ENCODE measurements around the gene CDKN2B-AS1.

The CDKN2B-AS1 gene

GRCh38 chr9:22073349-22073748, 78.8 kb downstream of the CDKN2B-AS1 start:
- in situ Hi-C loops (cut with MboI; ENCODE audit: low sequenced_read_pairs): no loop called here

GRCh38 chr9:22078081-22078480, 83.5 kb downstream of the CDKN2B-AS1 start:
- in situ Hi-C loops (cut with MboI; ENCODE audit: low sequenced_read_pairs): no loop called here

- in situ Hi-C loops (cut with MboI; ENCODE audit: low sequenced_read_pairs): no loop called here
Measured at GRCh38 chr9:22079873-22080341, 85.3 kb downstream of the CDKN2B-AS1 start.

- in situ Hi-C loops (cut with MboI; ENCODE audit: low sequenced_read_pairs): no loop called here
Measured at GRCh38 chr9:22084336-22085035, 89.9 kb downstream of the CDKN2B-AS1 start.

GRCh38 chr9:22088053-22088716, 93.6 kb downstream of the CDKN2B-AS1 start:
- in situ Hi-C loops (cut with MboI; ENCODE audit: low sequenced_read_pairs): no loop called here

- in situ Hi-C loops (cut with MboI; ENCODE audit: low sequenced_read_pairs): no loop called here
Measured at GRCh38 chr9:22088717-22089061, 94.1 kb downstream of the CDKN2B-AS1 start.

GRCh38 chr9:22097707-22098106, 103.1 kb downstream of the CDKN2B-AS1 start:
- in situ Hi-C loops (cut with MboI; ENCODE audit: low sequenced_read_pairs): no loop called here

- in situ Hi-C loops (cut with MboI; ENCODE audit: low sequenced_read_pairs): no loop called here
Measured at GRCh38 chr9:22098643-22099332, 104.2 kb downstream of the CDKN2B-AS1 start.

- in situ Hi-C loops (cut with MboI; ENCODE audit: low sequenced_read_pairs): no loop called here
Measured at GRCh38 chr9:22100626-22101025, 106.0 kb downstream of the CDKN2B-AS1 start.

- in situ Hi-C loops (cut with MboI; ENCODE audit: low sequenced_read_pairs): no loop called here
Measured at GRCh38 chr9:22102146-22103053, 107.8 kb downstream of the CDKN2B-AS1 start.

GRCh38 chr9:22103685-22104575, 109.3 kb downstream of the CDKN2B-AS1 start:
- in situ Hi-C loops (cut with MboI; ENCODE audit: low sequenced_read_pairs): no loop called here

GRCh38 chr9:22105005-22105722, 110.6 kb downstream of the CDKN2B-AS1 start:
- in situ Hi-C loops (cut with MboI; ENCODE audit: low sequenced_read_pairs): no loop called here

GRCh38 chr9:22107202-22108045, 112.8 kb downstream of the CDKN2B-AS1 start:
- in situ Hi-C loops (cut with MboI; ENCODE audit: low sequenced_read_pairs): no loop called here

GRCh38 chr9:22108581-22109370, 114.2 kb downstream of the CDKN2B-AS1 start:
- in situ Hi-C loops (cut with MboI; ENCODE audit: low sequenced_read_pairs): no loop called here

- in situ Hi-C loops (cut with MboI; ENCODE audit: low sequenced_read_pairs): no loop called here
Measured at GRCh38 chr9:22111176-22111953, 116.8 kb downstream of the CDKN2B-AS1 start.

GRCh38 chr9:22111954-22112247, 117.3 kb downstream of the CDKN2B-AS1 start:
- in situ Hi-C loops (cut with MboI; ENCODE audit: low sequenced_read_pairs): no loop called here

Measured in HL-60/S4 (cell line).